ENCODE results near the gene AP2S1. TPM values are rescaled to one million over a fixed set of nuclear protein-coding genes. Genes with fewer than 3 reads are reported as not detected.

Gene AP2S1
- total and polyA plus RNA-seq, 2 donors (not counting 3 experiments of a cell fraction or from before 2014, with no cell fraction given): 313 to 376 TPM

- DNase-seq (ENCODE audit: low read depth, low spot score): no peak
- H3K36me3 ChIP-seq (ENCODE audit: control insufficient read depth in 2 of 2, extremely low read depth in 1 of 2, insufficient read depth in 2 of 2, low read length in 2 of 2): no peaks in the 10 kb centered on the region
- ChIA-PET CTCF (no interaction called here), POLR2A (no interaction called here)
- H3K9me1 ChIP-seq (replicated peaks; ENCODE audit: control insufficient read depth, extremely low read depth, insufficient read depth, low read length): no peaks in the 10 kb centered on the region
- H2AFZ ChIP-seq (ENCODE audit: low read depth, low read length): no peak overlapping the region
- no peak overlapping the region for H3K27ac ChIP-seq (ENCODE audit: insufficient read depth, low read depth, low read length)
- no peak overlapping the region for H3K4me2 ChIP-seq (ENCODE audit: insufficient read depth, low read length)
- no peak for FAIRE-seq
- no peak overlapping the region for H3K9ac ChIP-seq (replicated peaks; ENCODE audit: extremely low read depth, insufficient read depth, low read length)
- TF ChIP-seq EZH2 (IDR thresholded peaks at IDR 0.05; ENCODE audit: borderline replicate concordance, low read depth, low read length, severe bottlenecking): no peak
- no peak for TF ChIP-seq JUN (IDR thresholded peaks at IDR 0.05; ENCODE audit: borderline replicate concordance, insufficient read depth, insufficient read length, low read depth)
- TF ChIP-seq GATA2 (IDR thresholded peaks at IDR 0.05; ENCODE audit: insufficient read depth, insufficient read length, low read depth, low read length): no peak
- TF ChIP-seq POLR2A (IDR thresholded peaks at IDR 0.05; ENCODE audit: low read depth, low read length): no peak
- TF ChIP-seq, protein P1, sequence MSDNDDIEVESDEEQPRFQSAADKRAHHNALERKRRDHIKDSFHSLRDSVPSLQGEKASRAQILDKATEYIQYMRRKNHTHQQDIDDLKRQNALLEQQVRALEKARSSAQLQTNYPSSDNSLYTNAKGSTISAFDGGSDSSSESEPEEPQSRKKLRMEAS (IDR thresholded peaks at IDR 0.05; ENCODE audit: insufficient read depth, insufficient read length): no peak
- no peak for TF ChIP-seq POLR2AphosphoS5 (IDR thresholded peaks at IDR 0.05; ENCODE audit: insufficient read depth, low read depth, low read length)
- TF ChIP-seq CTCF (IDR thresholded peaks at IDR 0.05; ENCODE audit: extremely low read depth in 1 of 2, insufficient read depth in 1 of 2, low read depth in 1 of 2, low read length in 2 of 2): no peak
- TF ChIP-seq FOS (IDR thresholded peaks at IDR 0.05; ENCODE audit: borderline replicate concordance, insufficient read depth, low read length): no peak
- TF ChIP-seq MYC (IDR thresholded peaks at IDR 0.05; ENCODE audit: low read depth, low read length): no peak
- dilution Hi-C loops (cut with MboI; ENCODE audit: extremely low pct_ligation_motif_present, low sequenced_read_pairs): no loop called here
- H3K79me2 ChIP-seq (ENCODE audit: control insufficient read depth, insufficient read depth, low read length): peaks cover 35% of the 10 kb centered on the region
- no peaks in the 10 kb centered on the region for H3K27me3 ChIP-seq (ENCODE audit: control insufficient read depth in 2 of 2, insufficient read depth in 2 of 2, low read length in 2 of 2)
- H4K20me1 ChIP-seq (replicated peaks; ENCODE audit: control insufficient read depth, extremely low read depth, insufficient read depth, low read length): peaks cover 12% of the 10 kb centered on the region
- no peaks in the 10 kb centered on the region for H3K9me3 ChIP-seq (replicated peaks; ENCODE audit: control insufficient read depth, insufficient read depth, low read length)
- no peak overlapping the region for H3K4me3 ChIP-seq (replicated peaks in 1 of 3; ENCODE audit: insufficient read depth in 1 of 3, low read depth in 1 of 3, low read length in 3 of 3)
- intact Hi-C loops (cut with micrococcal nuclease): no loop called here
- peaks cover 30% of the 10 kb centered on the region for H3K4me1 ChIP-seq (ENCODE audit: control insufficient read depth, extremely low read depth, insufficient read depth, low read length)
- BruUV-seq (replicated peaks): no TSS peak
Observed at GRCh38 chr19:46900341-46900740, 49.7 kb upstream of the AP2S1 start.

Measured in endothelial cell of umbilical vein (primary cell).